Activated CD8-positive, alpha-beta memory T cell treated with anti-CD3 and anti-CD28 coated beads, Interleukin-2, amount 50 U/mL, for 1 hour (primary cell): ENCODE measurements around the gene EHBP1.
"Not testable (repeated sequence)": the region's sequence is repeated elsewhere in the genome, so short reads cannot be mapped to it uniquely, and the experiment has no call there.

Source experiments
- DNase-seq: peaks from one replicate; pipeline ENCODE4 v3.0.0-alpha.2; 2020; ENCODE audit errors: extremely low read depth

Gene EHBP1

GRCh38 chr2:62736899-62737559 is 31.5 kb downstream of the EHBP1 start:
- DNase-seq = no peak

GRCh38 chr2:62738981-62739936 is 33.7 kb downstream of the EHBP1 start:
- DNase-seq = no peak

DNA sequence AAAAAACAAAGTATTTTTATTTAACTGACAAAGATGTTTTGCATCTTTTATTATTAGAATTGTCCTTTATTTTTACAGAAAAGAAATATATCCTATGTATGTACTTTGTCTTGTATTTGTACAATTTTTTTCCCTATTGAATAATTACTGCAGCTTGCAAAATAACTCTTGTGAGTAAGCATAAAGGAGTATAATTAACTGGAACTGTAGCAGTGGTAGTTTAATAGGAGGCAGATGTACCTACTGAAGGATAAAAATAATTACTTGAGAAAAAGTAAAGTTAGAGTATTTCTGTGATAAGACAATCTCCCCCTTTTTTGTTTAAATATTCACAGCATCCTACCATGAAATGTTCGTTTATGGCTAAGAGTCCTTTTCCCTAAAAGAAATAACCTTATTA is 34.7 kb downstream of the EHBP1 start:
- no peak for DNase-seq

DNA sequence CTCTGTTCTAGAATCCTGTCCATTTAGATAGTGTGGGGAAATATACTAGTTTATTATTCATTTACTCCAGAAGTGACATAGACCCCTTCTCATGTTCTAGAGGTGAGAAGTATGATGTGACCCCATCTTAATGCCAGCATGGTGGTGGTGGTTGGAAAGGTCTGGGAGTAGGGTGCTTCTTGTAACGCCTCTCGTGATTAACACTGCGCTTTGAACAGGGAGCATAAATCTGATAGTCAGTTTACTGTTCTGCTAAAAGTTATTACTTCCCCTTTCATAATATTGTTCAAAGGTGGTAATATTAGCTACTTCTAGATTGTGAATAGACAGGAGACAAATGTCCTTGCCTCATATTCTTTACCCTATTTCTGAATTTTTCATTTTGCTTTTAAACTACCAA is 35.6 kb downstream of the EHBP1 start:
- DNase-seq = no peak

DNA sequence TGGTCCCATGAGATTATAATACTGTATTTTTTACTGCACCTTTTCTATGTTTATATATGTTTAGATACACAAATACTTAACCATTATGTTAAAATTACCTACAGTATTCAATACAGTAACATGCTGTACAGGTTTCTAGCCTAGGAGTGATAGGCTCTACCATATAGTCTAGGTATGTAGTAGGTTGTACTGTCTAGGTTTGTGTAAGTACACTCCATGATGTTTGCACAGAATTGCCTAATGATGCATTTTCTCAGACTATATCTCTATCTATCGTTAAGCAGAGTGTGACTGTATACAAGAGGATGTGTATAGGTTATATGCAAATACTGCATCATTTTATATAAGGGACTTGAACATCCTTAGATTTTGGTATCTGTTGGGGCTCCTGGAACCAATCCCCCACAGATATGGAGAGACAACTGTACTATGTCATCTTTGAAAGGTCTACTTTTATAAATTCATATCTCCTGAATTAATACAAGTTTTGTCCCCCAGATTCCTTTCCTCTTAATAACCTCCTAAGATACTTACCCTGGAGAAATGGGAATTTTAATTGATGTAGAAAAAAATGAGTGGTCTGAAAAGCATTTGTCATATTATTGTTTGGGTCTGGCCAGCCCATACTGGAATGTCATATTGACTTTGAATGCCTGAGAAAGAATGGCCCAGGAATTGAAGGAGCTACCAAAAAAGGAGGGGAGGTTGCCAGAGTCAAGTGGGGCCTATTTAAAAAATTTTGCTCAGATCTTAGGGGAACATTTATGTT is 36.6 kb downstream of the EHBP1 start:
- DNase-seq = no peak

- no peak for DNase-seq
These were observed 38.0 kb downstream of the EHBP1 start for GRCh38 chr2:62743506-62743905.

- DNase-seq = no peak
These were observed 39.1 kb downstream of the EHBP1 start for GRCh38 chr2:62744603-62745002.

DNA sequence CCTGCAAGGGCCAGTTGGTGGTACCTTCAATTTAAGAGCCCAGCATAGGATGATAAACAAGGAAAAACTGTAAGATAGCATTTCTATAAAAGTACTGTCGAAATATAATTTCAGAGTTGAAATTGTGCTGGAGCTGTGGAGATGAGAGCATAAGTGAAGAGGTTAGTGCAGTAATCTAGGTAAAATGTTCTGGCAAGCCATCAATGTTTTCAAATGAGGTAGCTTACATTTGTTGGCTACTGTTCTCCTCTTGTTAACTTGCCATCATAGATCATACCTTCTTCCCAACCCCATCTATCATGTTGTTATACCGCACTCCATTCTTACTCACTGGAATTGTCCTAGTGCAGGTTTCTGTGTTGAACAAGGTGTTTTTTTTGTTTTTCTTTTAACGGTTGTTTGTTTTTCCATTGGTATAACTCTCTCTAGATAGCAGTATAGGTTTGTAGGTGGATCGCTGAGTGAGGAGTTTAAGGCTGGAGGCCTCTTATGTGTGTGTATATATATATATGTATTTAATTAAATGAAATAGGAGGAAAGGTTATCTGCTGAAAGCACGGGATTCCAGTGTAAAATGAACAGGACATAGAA is 40.5 kb downstream of the EHBP1 start:
- DNase-seq = no peak

GRCh38 chr2:62747169-62747568 is 41.7 kb downstream of the EHBP1 start:
- DNase-seq = no peak

DNA sequence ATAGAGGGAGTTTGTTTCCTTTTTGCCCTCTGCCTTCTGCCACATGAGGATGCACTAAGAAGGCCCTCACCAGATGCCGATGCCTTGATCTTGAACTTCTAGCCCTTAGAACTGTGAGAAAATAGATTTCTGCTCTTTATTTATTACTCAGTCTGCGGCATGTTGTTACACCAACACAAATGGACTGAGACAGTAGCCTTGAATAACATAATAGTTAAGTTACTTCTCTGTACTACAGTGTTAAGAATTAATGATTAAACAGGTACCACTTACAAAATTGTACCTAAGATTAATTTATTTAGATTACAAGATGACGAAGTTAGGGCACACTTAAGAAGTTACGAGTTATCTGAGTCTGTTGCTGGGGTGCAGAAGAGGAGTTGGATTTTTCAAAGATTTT is 42.4 kb downstream of the EHBP1 start:
- no peak for DNase-seq

- not testable (repeated sequence) for DNase-seq
These were observed 43.6 kb downstream of the EHBP1 start for GRCh38 chr2:62749111-62749510.

DNA sequence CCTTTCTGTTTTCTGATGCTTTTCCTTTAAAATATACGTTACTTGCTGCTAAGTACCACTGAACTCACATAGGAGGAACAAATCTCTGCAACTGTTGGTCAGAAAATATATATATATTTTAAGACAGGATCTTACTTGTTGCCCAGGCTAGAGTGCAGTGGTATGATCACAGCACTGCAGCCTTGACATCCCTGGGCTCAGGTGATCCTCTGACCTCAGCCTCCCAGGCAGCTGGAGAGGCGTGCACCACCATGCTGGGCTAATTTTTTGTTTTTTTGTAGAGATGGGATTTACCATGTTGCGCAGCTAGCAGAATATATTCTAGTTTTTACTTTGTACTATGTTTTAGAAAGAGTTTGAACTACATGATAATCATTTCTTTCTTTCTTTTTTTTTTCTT is 51.5 kb downstream of the EHBP1 start:
- DNase-seq = no peak

- DNase-seq = no peak
These were observed 54.5 kb downstream of the EHBP1 start for GRCh38 chr2:62760026-62760425.

GRCh38 chr2:62760555-62760954 is 55.0 kb downstream of the EHBP1 start:
- no peak for DNase-seq

DNA sequence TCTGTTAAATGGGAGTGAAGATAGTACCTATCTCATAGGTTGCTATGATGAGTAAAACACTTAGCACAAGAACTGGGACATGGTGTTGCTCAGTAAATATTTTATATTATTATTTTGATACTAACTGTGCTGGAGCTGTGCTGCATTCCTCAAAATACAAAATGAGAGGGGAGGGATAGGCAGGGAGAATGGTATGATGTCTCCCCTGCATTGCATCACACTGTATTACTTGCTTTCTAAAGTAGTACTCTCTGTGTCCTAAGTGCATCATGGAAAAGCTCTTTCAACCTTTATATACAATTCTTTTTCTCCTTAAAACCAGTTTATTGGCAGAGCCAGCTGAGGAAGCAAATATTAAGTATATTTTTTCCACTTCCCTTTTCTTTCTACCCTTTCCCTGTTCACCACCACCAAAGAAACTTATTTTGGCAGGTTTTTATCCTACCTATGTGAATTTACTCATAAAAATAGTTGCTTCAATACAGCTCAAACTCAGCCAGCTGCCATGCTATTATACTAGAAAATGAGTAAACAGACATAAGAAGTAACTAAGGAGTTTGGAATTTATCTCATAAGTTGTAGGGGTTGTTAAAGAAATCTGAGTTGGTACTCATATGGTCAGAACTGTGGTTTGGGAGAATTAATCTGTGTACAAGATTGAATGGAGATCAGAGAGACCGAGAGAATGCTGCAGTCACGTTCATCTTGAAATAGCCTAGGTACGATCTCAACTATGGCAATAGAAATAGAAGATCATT is 60.3 kb downstream of the EHBP1 start:
- no peak for DNase-seq

DNA sequence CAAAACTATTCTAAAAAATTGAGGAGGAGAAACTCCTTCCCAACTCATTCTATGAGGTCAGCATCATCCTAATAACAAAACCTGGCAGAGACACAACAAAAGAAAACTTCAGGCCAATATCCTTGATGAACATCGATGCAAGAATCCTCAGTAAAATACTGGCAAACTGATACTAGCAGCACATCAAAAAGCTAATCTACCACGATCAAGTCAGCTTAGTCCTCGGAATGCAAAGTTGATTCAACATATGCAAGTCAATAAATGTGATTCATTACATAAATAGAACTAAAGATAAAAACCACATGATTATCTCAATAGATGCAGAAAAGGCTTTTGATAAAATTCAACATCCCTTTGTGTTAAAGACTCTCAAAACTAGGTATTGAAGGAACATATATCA is 63.1 kb downstream of the EHBP1 start:
- DNase-seq = no peak

- DNase-seq = no peak
These were observed 65.1 kb downstream of the EHBP1 start for GRCh38 chr2:62770629-62771028.

GRCh38 chr2:62774555-62775366 is 69.2 kb downstream of the EHBP1 start:
- DNase-seq = no peak

DNA sequence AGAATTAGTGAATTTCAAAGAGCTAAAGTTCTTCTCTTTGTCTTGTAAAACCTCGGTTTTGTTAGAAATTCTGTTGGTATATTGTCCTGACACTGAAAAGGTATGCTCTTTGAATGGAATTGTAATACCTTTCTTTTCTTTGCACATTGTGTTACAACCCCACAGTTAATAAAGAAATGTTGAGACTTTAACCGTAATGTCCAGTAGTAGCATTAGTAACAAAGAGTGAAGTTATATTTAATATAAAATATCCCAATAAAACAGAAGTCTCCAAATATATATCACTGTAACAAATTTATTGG is 69.8 kb downstream of the EHBP1 start:
- no peak for DNase-seq

GRCh38 chr2:62783679-62784078 is 78.2 kb downstream of the EHBP1 start:
- DNase-seq = no peak

GRCh38 chr2:62784341-62784740 is 78.8 kb downstream of the EHBP1 start:
- no peak for DNase-seq
